SK-N-SH (cell line): Measurements from ENCODE around the gene BRINP1.

Source experiments
- CTCF ChIP-seq: fragments of 200-600 bp; sonication (generic); IDR thresholded peaks from 2 replicates; pipeline ENCODE4 v1.6.1; 2017; ENCODE audit warnings: antibody characterized with exemption, mild to moderate bottlenecking, moderate library complexity
- MXI1 ChIP-seq: IDR thresholded peaks from 2 replicates; pipeline ENCODE4 v1.6.1; 2012; ENCODE audit warnings: mild to moderate bottlenecking, low read depth, low read length, improper control_type of control experiment
- POLR2AphosphoS5 ChIP-seq: IDR thresholded peaks from 2 replicates; pipeline ENCODE4 v1.6.1; 2012; ENCODE audit warnings: low read depth, low read length
- RXRA ChIP-seq: IDR thresholded peaks from 2 replicates; pipeline ENCODE4 v1.4.0; 2012; ENCODE audit warnings: low read depth, mild to moderate bottlenecking, borderline replicate concordance
- TF ChIP-seq, protein P1 (sequence below): IDR thresholded peaks from 2 replicates; pipeline ENCODE4 v1.4.0; 2012; ENCODE audit warnings: low read depth

- TF ChIP-seq CTCF (no peak), MXI1 (no peak), POLR2AphosphoS5 (no peak), RXRA (no peak)
- TF ChIP-seq, protein P1, sequence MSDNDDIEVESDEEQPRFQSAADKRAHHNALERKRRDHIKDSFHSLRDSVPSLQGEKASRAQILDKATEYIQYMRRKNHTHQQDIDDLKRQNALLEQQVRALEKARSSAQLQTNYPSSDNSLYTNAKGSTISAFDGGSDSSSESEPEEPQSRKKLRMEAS: no peak
Measured at GRCh38 chr9:119409552-119409951, 40.3 kb upstream of the BRINP1 start.
